HepG2 (cell line): Measurements from ENCODE around the gene CNPPD1. TPM values are rescaled to one million over a fixed set of nuclear protein-coding genes. Genes with fewer than 3 reads are reported as not detected.
A peak's percentile ranks its signal among the peaks of the same experiment; 100 is the strongest.

Source experiments
- AGO2 ChIP-seq: fragments of 200-400 bp; formaldehyde crosslinking; optimal IDR thresholded peaks from 2 replicates; pipeline ENCODE3; 2017; ENCODE audit warnings: mild to moderate bottlenecking, low read depth, low read length, moderate library complexity
- ATF3 ChIP-seq: sonication (generic); formaldehyde crosslinking; IDR thresholded peaks from 2 replicates; pipeline ENCODE4 v1.4.0; 2020; ENCODE audit warnings: missing genetic modification reagents
- ELF4 ChIP-seq: sonication (generic); formaldehyde crosslinking; IDR thresholded peaks from 2 replicates; pipeline ENCODE4 v1.5.0; 2020; ENCODE audit warnings: missing genetic modification reagents, mild to moderate bottlenecking, moderate library complexity, borderline replicate concordance
- GPBP1L1 ChIP-seq: sonication (generic); formaldehyde crosslinking; IDR thresholded peaks from 2 replicates; pipeline ENCODE4 v1.5.0; 2020; ENCODE audit warnings: mild to moderate bottlenecking, missing genetic modification reagents
- HNRNPLL ChIP-seq: fragments of 200-400 bp; formaldehyde crosslinking; IDR thresholded peaks from 2 replicates; pipeline ENCODE4 v1.6.1; 2017; ENCODE audit warnings: mild to moderate bottlenecking, low read depth, low read length; ENCODE audit not compliant: poor library complexity, severe bottlenecking
- HOXD1 ChIP-seq: sonication (generic); formaldehyde crosslinking; IDR thresholded peaks from 2 replicates; pipeline ENCODE4 v1.5.0; 2020; ENCODE audit warnings: missing genetic modification reagents
- MBNL3 ChIP-seq: fragments of 250-450 bp; sonication (Bioruptor Pico); conservative IDR thresholded peaks from 2 replicates; pipeline ENCODE4 v1.8.0; 2022; ENCODE audit warnings: mild to moderate bottlenecking, inconsistent platforms
- MTF2 ChIP-seq: sonication (generic); formaldehyde crosslinking; IDR thresholded peaks from 2 replicates; pipeline ENCODE4 v1.5.0; 2020; ENCODE audit warnings: missing genetic modification reagents, borderline replicate concordance
- POLR2AphosphoS2 ChIP-seq: IDR thresholded peaks from 2 replicates; pipeline ENCODE4 v1.6.1; 2011; ENCODE audit warnings: low read depth, low read length, improper control_type of control experiment
- PRDM4 ChIP-seq: sonication (generic); formaldehyde crosslinking; IDR thresholded peaks from 2 replicates; pipeline ENCODE4 v1.9.0; 2021; ENCODE audit warnings: missing genetic modification reagents, borderline replicate concordance
- RBM22 ChIP-seq: fragments of 200-400 bp; formaldehyde crosslinking; optimal IDR thresholded peaks from 2 replicates; pipeline ENCODE3; 2017; ENCODE audit warnings: mild to moderate bottlenecking, low read length, moderate library complexity
- SOX13 ChIP-seq, 3 experiments: fragments of 450-650 bp in 1 of 3; sonication (generic) in 1 of 3; formaldehyde crosslinking in 1 of 3; IDR thresholded peaks in 2 of 3; conservative IDR thresholded peaks in 1 of 3; 2 replicates each; pipeline versions ENCODE4 v1.5.0 to v1.6.1; 2016 to 2020; ENCODE audit warnings: antibody characterized with exemption in 1 of 3, mild to moderate bottlenecking in 1 of 3, missing compliant biosample characterization in 1 of 3, missing genetic modification reagents in 1 of 3, moderate library complexity in 1 of 3
- ZBTB33 ChIP-seq: sonication (generic); formaldehyde crosslinking; IDR thresholded peaks from 2 replicates; pipeline ENCODE4 v1.4.0; 2020; ENCODE audit warnings: missing genetic modification reagents
- ZNF263 ChIP-seq: sonication (generic); formaldehyde crosslinking; IDR thresholded peaks from 2 replicates; pipeline ENCODE4 v1.4.0; 2020; ENCODE audit warnings: missing genetic modification reagents
- ZNF317 ChIP-seq: sonication (generic); formaldehyde crosslinking; IDR thresholded peaks from 2 replicates; pipeline ENCODE4 v1.5.0; 2020; ENCODE audit warnings: mild to moderate bottlenecking, missing genetic modification reagents
- ZNF326 ChIP-seq: sonication (generic); formaldehyde crosslinking; IDR thresholded peaks from 2 replicates; pipeline ENCODE4 v1.4.0; 2020; ENCODE audit warnings: missing genetic modification reagents, borderline replicate concordance
- ZNF343 ChIP-seq: sonication (generic); formaldehyde crosslinking; IDR thresholded peaks from 2 replicates; pipeline ENCODE4 v1.4.0; 2020; ENCODE audit warnings: mild to moderate bottlenecking, missing genetic modification reagents
- ZNF549 ChIP-seq: sonication (generic); formaldehyde crosslinking; IDR thresholded peaks from 2 replicates; pipeline ENCODE4 v1.5.0; 2020; ENCODE audit warnings: missing genetic modification reagents
- ZNF570 ChIP-seq: sonication (generic); formaldehyde crosslinking; IDR thresholded peaks from 2 replicates; pipeline ENCODE4 v1.4.0; 2020; ENCODE audit warnings: mild to moderate bottlenecking, missing genetic modification reagents, borderline replicate concordance
- ZNF652 ChIP-seq: IDR thresholded peaks from 2 replicates; pipeline ENCODE4 v1.6.1; 2016; ENCODE audit warnings: low read depth, borderline replicate concordance
- ZNF720 ChIP-seq: sonication (generic); formaldehyde crosslinking; IDR thresholded peaks from 2 replicates; pipeline ENCODE4 v1.4.0; 2020; ENCODE audit warnings: missing genetic modification reagents
- ZNF883 ChIP-seq: sonication (generic); formaldehyde crosslinking; IDR thresholded peaks from 2 replicates; pipeline ENCODE4 v1.5.1; 2020; ENCODE audit warnings: mild to moderate bottlenecking, missing genetic modification reagents; ENCODE audit errors: not compliant biosample characterization
- ZNF891 ChIP-seq: sonication (generic); formaldehyde crosslinking; IDR thresholded peaks from 2 replicates; pipeline ENCODE4 v1.5.0; 2020; ENCODE audit warnings: mild to moderate bottlenecking, missing genetic modification reagents
- polyA plus RNA-seq, 8 experiments: library from polyadenylated mRNA; depleted of rRNA in 3 of 8; stranded (reverse) in 7 of 8; unstranded in 1 of 8; fragments of >200 nt; fragmentation: Illumina TruSeq in 4 of 8; extraction: Trizol in 4 of 8; gene quantifications; 2 replicates each; pipeline versions ENCODE4 v1.2.1 to v1.2.3, GENCODE V29; 2011 to 2016; ENCODE audit warnings: low read depth in 4 of 8, missing spikeins in 1 of 8, mixed read lengths in 1 of 8; ENCODE audit not compliant: insufficient read depth in 1 of 8
- total RNA-seq, 5 experiments: library from RNA; depleted of rRNA; stranded (reverse); fragments of >200 nt; fragmentation: Illumina TruSeq; extraction: Trizol; gene quantifications; 2 replicates each; pipeline ENCODE4 v1.2.3, GENCODE V29; 2016; ENCODE audit warnings: low read depth in 1 of 5

CNPPD1 gene
- total and polyA plus RNA-seq, 2 of the 13 experiments (the other 11 are each of a cell fraction or from before 2014, with no cell fraction given) = 35.5 to 49.4 TPM

GRCh38 chr2:219177552-219178376, 1.0 kb upstream of the CNPPD1 start, which contains the start of gene RETREG2 (continued):
- TF ChIP-seq ELF4 = no peak
- TF ChIP-seq ZNF570 = peak; percentile 88; the same call in 1 of the 2 replicates
- peak; percentile 79 for TF ChIP-seq HNRNPLL
- TF ChIP-seq ATF3 = peak; percentile 39; the same call in 1 of the 2 replicates
- TF ChIP-seq HOXD1 (CRISPR knock-in tag) = peak; percentile 28; the same call in 1 of the 2 replicates
- peak; percentile 77; the same call in 1 of the 2 replicates for TF ChIP-seq ZNF891 (CRISPR knock-in tag)
- TF ChIP-seq PRDM4 = no peak
- TF ChIP-seq ZBTB33 (CRISPR knock-in tag) = no peak
- no peak for TF ChIP-seq ZNF326 (CRISPR knock-in tag)
- no peak for TF ChIP-seq ZNF720 (CRISPR knock-in tag)
- TF ChIP-seq GPBP1L1 (CRISPR knock-in tag) = no peak
- TF ChIP-seq POLR2AphosphoS2 = peak; percentile 56; the same call in 1 of the 2 replicates
- peak; percentile 89 for TF ChIP-seq AGO2
- TF ChIP-seq RBM22 = peak; percentile 76
- TF ChIP-seq MTF2 (CRISPR knock-in tag) = no peak
- TF ChIP-seq ZNF263 = peak; percentile 81
- no peak for TF ChIP-seq ZNF652
- TF ChIP-seq SOX13 (IDR thresholded peaks at IDR 0.05) = no peak
- TF ChIP-seq SOX13 (CRISPR knock-in tag; conservative IDR thresholded peaks at IDR 0.05 in 1 of 2, IDR thresholded peaks at IDR 0.05 in 1 of 2) = no peak; a peak in 1 of 4 replicates
- no peak for TF ChIP-seq ZNF549 (CRISPR knock-in tag)
- peak; percentile 90 for TF ChIP-seq ZNF317 (CRISPR knock-in tag)
- no peak for TF ChIP-seq MBNL3
- peak; percentile 87 for TF ChIP-seq ZNF343 (CRISPR knock-in tag)
- peak; percentile 25 for TF ChIP-seq ZNF883 (CRISPR knock-in tag)
